Osteoblast (primary cell): ENCODE data around the gene DDX24. TPM values are rescaled to one million over a fixed set of nuclear protein-coding genes. Genes with fewer than 3 reads are reported as not detected.

Experiments used
- DNase-seq: peaks from one replicate; pipeline ENCODE4 v3.0.0; 2011; ENCODE audit warnings: low spot score, mixed read lengths; ENCODE audit not compliant: insufficient read length; ENCODE audit errors: missing footprints
- H2AFZ ChIP-seq: 2 replicates; pipeline ENCODE4 v1.6.0; 2011; ENCODE audit warnings: mild to moderate bottlenecking, low read length
- H3K27ac ChIP-seq: 2 replicates; pipeline ENCODE4 v1.5.1; 2011; ENCODE audit warnings: mild to moderate bottlenecking, low read depth, low read length, moderate library complexity
- H3K27me3 ChIP-seq: 2 replicates; pipeline ENCODE4 v1.6.0; 2012; ENCODE audit warnings: mild to moderate bottlenecking, control low read depth, inconsistent platforms, low read length, moderate library complexity; ENCODE audit not compliant: insufficient read depth
- H3K36me3 ChIP-seq: 2 replicates; pipeline ENCODE4 v1.5.1; 2011; ENCODE audit warnings: mild to moderate bottlenecking, low read length, control low read depth, moderate library complexity; ENCODE audit not compliant: insufficient read depth
- H3K4me1 ChIP-seq: 2 replicates; pipeline ENCODE4 v1.5.1; 2011; ENCODE audit warnings: mild to moderate bottlenecking, low read length, control low read depth, moderate library complexity; ENCODE audit not compliant: insufficient read depth
- H3K4me2 ChIP-seq: 2 replicates; pipeline ENCODE4 v1.6.0; 2011; ENCODE audit warnings: mild to moderate bottlenecking, low read length; ENCODE audit not compliant: insufficient read depth
- H3K4me3 ChIP-seq: fragments of 200-600 bp; sonication (generic); 3 replicates; pipeline ENCODE4 v1.5.1; 2012; ENCODE audit warnings: mild to moderate bottlenecking, low read length, inconsistent platforms; ENCODE audit not compliant: insufficient read depth
- H3K79me2 ChIP-seq: 2 replicates; pipeline ENCODE4 v1.6.0; 2012; ENCODE audit warnings: mild to moderate bottlenecking, low read length, control low read depth, inconsistent platforms; ENCODE audit not compliant: insufficient read depth
- H3K9me3 ChIP-seq: 2 replicates; pipeline ENCODE4 v1.5.1; 2011; ENCODE audit warnings: low read depth, low read length, control low read depth
- H4K20me1 ChIP-seq: 2 replicates; pipeline ENCODE4 v1.6.0; 2012; ENCODE audit warnings: mild to moderate bottlenecking, low read length, control low read depth; ENCODE audit not compliant: insufficient read depth
- CTCF ChIP-seq: IDR thresholded peaks from 2 replicates; pipeline ENCODE4 v1.5.1; 2011; ENCODE audit warnings: mild to moderate bottlenecking, low read depth, low read length, moderate library complexity; ENCODE audit errors: extremely low read depth
- total RNA-seq: library from RNA; depleted of rRNA; stranded (reverse); fragments of >200 nt; gene quantifications from 2 replicates; pipeline ENCODE4 v1.2.3, GENCODE V29; 2012

The DDX24 gene
- total RNA-seq, 1 donor, result 134 TPM

GRCh38 chr14:94049625-94050023 lies 31.4 kb downstream of the DDX24 start:
- H3K9me3 ChIP-seq, result no peaks in the 10 kb centered on the region
- no peaks in the 10 kb centered on the region for H3K79me2 ChIP-seq
- TF ChIP-seq CTCF, result no peak
- H3K36me3 ChIP-seq, result peaks cover 81% of the 10 kb centered on the region
- H3K4me3 ChIP-seq, result no peak overlapping the region
- no peak for DNase-seq
- H3K4me2 ChIP-seq, result no peak overlapping the region
- peaks cover 14% of the 10 kb centered on the region for H4K20me1 ChIP-seq
- H3K4me1 ChIP-seq, result no peaks in the 10 kb centered on the region
- no peaks in the 10 kb centered on the region for H3K27me3 ChIP-seq
- no peak overlapping the region for H3K27ac ChIP-seq
- no peak overlapping the region for H2AFZ ChIP-seq

- Histone ChIP-seq H2AFZ (no peak overlapping the region), H3K79me2 (no peaks in the 10 kb centered on the region), H3K9me3 (no peaks in the 10 kb centered on the region), H3K27ac (no peak overlapping the region), H4K20me1 (peaks cover 14% of the 10 kb centered on the region), H3K4me1 (no peaks in the 10 kb centered on the region), H3K4me3 (no peak overlapping the region), H3K27me3 (no peaks in the 10 kb centered on the region), H3K36me3 (peaks cover 75% of the 10 kb centered on the region), H3K4me2 (no peak overlapping the region)
- DNase-seq, result no peak
- TF ChIP-seq CTCF, result no peak
Measured at GRCh38 chr14:94048691-94049624, 32.0 kb downstream of the DDX24 start.

- Histone ChIP-seq H2AFZ (no peak overlapping the region), H3K27me3 (no peaks in the 10 kb centered on the region), H3K4me3 (no peak overlapping the region), H3K79me2 (no peaks in the 10 kb centered on the region), H3K4me2 (no peak overlapping the region), H3K27ac (no peak overlapping the region), H3K4me1 (peaks cover 11% of the 10 kb centered on the region), H3K9me3 (no peaks in the 10 kb centered on the region), H4K20me1 (peaks cover 27% of the 10 kb centered on the region), H3K36me3 (peaks cover 66% of the 10 kb centered on the region)
- DNase-seq, result no peak
- TF ChIP-seq CTCF, result no peak
Measured at GRCh38 chr14:94047581-94047980, 33.4 kb downstream of the DDX24 start.

- H3K4me3 ChIP-seq, result no peak overlapping the region
- peaks cover 25% of the 10 kb centered on the region for H4K20me1 ChIP-seq
- H3K4me2 ChIP-seq, result no peak overlapping the region
- H3K36me3 ChIP-seq, result peaks cover 58% of the 10 kb centered on the region
- H3K79me2 ChIP-seq, result no peaks in the 10 kb centered on the region
- H3K27me3 ChIP-seq, result no peaks in the 10 kb centered on the region
- H3K27ac ChIP-seq, result no peak overlapping the region
- H3K9me3 ChIP-seq, result no peaks in the 10 kb centered on the region
- no peak overlapping the region for H2AFZ ChIP-seq
- peaks cover 19% of the 10 kb centered on the region for H3K4me1 ChIP-seq
- no peak for TF ChIP-seq CTCF
- no peak for DNase-seq
Measured at GRCh38 chr14:94046696-94047250, 34.2 kb downstream of the DDX24 start.
